ENCODE results near the gene ATP11A. TPM values are rescaled to one million over a fixed set of nuclear protein-coding genes. Genes with fewer than 3 reads are reported as not detected.
A peak's percentile ranks its signal among the peaks of the same experiment; 100 is the strongest.

The ATP11A gene
- total RNA-seq, 1 donor from 2014 or later: 11.5 TPM

DNA sequence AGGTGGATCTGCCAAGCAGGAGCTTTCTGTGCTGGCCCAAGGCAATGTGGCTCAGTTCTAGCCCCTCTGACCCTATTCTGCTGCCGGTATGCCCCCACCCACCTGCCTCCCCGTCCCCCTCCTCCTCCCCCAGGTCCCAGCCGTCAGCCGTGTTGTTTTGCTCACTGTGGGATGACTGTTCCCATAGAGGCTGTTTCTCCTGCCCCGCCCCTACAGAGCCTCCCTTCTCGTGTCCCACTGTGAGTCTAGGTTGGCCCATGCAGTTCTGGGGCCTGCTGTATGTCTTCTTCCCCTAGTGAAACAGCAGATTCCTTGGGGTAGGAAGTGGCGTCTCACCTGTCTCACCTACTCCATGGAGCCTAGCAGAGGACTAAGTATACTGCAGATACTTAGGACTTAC lies 48.8 kb downstream of the ATP11A start:
- H3K27ac ChIP-seq (ENCODE audit: low read depth, low read length): no peak overlapping the region
- no peaks in the 10 kb centered on the region for H3K9me3 ChIP-seq (ENCODE audit: control insufficient read depth in 3 of 3, low read length in 3 of 3)
- no peak overlapping the region for H3K4me3 ChIP-seq (ENCODE audit: low read length in 3 of 3)
- H3K27me3 ChIP-seq (ENCODE audit: control insufficient read depth in 3 of 3, insufficient read depth in 3 of 3, low read length in 3 of 3): no peaks in the 10 kb centered on the region
- H3K9ac ChIP-seq (ENCODE audit: low read depth in 1 of 3, low read length in 3 of 3): no peak overlapping the region
- H3K4me1 ChIP-seq (ENCODE audit: control insufficient read depth in 3 of 3, insufficient read depth in 3 of 3, low read length in 3 of 3): peaks cover 16 to 22% (median 17%) of the 10 kb centered on the region in 3 donors
- no peaks in the 10 kb centered on the region for H3K36me3 ChIP-seq (ENCODE audit: control insufficient read depth in 3 of 3, insufficient read depth in 3 of 3, low read length in 3 of 3)

DNA sequence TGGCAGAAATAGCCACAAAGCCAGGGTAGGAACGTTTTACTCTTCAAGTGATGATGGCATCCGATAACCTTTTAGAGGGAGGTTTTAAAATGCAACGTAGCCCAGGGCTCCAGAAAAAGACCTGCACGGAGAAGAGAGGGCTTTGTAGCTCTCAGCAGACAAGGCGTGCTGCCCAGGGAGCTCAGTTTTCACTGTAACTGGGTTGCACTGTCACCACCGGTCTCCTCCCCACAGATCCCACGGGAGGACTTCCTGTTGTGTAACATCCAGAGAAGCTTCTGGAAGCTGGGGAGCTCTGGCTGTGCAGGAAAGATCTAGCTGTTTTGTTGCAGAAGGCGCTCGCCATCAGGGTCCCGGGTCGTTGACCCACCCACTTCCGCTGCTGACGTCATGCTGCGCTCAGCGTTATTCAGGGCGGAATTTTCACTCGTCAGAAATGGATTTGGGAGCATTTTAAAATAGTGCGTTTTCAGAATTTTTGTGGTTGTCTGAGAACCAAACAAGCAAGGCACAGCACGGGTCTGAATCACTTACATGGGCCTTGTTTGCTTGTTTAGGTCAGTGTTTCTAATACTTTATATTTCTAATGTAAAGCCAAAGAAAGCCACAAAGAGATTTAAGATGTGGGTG lies 50.8 kb downstream of the ATP11A start:
- Histone ChIP-seq H3K9me3 (ENCODE audit: control insufficient read depth in 3 of 3, low read length in 3 of 3) (no peaks in the 10 kb centered on the region), H3K27me3 (ENCODE audit: control insufficient read depth in 3 of 3, insufficient read depth in 3 of 3, low read length in 3 of 3) (no peaks in the 10 kb centered on the region), H3K36me3 (ENCODE audit: control insufficient read depth in 3 of 3, insufficient read depth in 3 of 3, low read length in 3 of 3) (no peaks in the 10 kb centered on the region), H3K4me3 (ENCODE audit: low read length in 3 of 3) (peak overlapping the region; percentile 25 to 35 (median 25)), H3K4me1 (ENCODE audit: control insufficient read depth in 3 of 3, insufficient read depth in 3 of 3, low read length in 3 of 3) (peaks cover 19 to 31% (median 21%) of the 10 kb centered on the region in 3 donors), H3K9ac (ENCODE audit: low read depth in 1 of 3, low read length in 3 of 3) (peak overlapping the region; percentile 38 to 54 (median 45)), H3K27ac (ENCODE audit: low read depth, low read length) (peak overlapping the region; percentile 79)

DNA sequence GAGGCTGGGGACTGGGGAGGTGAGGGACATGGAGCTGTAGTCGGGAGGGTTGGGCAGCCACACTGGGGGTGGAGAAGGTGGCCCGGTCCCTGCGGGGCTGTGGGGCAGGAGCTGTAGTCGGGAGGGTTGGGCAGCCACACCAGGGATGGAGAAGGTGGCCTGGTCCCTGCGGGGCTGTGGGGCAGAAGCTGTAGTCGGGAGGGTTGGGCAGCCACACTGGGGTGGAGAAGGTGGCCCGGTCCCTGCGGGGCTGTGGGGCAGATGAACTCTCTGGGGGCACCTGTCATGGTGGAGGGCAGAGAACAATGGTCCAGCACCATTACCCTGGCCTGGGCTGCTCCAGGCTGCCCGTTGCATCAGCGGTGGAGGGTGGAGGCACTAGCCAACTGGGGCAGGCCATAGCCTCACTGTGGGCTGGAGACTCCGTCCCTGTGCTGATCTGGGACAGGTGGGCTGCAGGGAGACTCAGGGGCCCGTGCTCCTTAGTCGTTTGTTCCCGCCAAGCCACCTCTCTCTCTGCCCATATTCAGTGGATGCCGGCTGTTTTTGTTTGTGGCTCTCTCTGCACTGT lies 51.4 kb downstream of the ATP11A start:
- Histone ChIP-seq H3K4me3 (ENCODE audit: low read length in 3 of 3) (peak overlapping the region in 2 of 3 donors; percentile 22 to 25), H3K9ac (ENCODE audit: low read depth in 1 of 3, low read length in 3 of 3) (peak overlapping the region in 2 of 3 donors; percentile 38 to 54), H3K4me1 (ENCODE audit: control insufficient read depth in 3 of 3, insufficient read depth in 3 of 3, low read length in 3 of 3) (peaks cover 19 to 31% (median 21%) of the 10 kb centered on the region in 3 donors)

DNA sequence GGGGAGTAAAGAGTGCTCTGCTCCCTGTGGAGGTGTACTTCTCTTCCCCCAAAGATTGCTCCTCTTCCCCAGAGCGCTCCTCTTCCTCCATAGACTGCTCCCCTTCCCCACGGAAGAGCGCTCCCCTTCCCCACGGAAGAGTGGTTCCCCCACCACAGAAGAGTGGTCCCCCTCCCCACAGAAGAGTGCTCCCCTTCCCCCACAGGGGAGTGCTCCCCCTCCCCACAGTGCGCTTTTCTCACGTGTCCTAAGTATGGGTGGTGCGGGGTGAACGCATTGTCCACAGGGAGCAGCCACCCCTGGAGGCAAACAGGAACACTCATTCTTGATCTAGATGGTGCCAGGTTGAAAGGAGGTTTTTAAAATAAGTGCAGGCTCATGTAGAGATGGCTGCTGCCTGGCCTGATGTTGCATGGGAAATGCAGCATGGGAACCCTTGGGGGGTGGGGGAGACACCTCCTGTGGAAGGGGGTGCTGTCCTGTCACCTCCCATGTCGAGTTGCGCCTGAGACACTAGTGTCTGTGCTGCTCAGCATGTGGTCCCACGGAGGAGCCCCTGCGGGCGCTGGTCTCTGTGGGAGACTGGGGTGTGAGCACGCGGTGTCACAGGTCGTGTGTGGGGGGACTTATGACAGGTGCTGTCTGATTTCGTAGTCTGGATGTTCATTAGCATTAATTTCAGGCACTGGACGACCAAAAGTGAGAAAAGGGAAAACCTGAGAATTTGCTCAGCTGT lies 52.2 kb downstream of the ATP11A start:
- H3K27me3 ChIP-seq (ENCODE audit: control insufficient read depth in 3 of 3, insufficient read depth in 3 of 3, low read length in 3 of 3): no peaks in the 10 kb centered on the region
- H3K9me3 ChIP-seq (ENCODE audit: control insufficient read depth in 3 of 3, low read length in 3 of 3): no peaks in the 10 kb centered on the region
- peaks cover 19 to 31% (median 21%) of the 10 kb centered on the region in 3 donors for H3K4me1 ChIP-seq (ENCODE audit: control insufficient read depth in 3 of 3, insufficient read depth in 3 of 3, low read length in 3 of 3)
- H3K4me3 ChIP-seq (ENCODE audit: low read length in 3 of 3): no peak overlapping the region
- H3K9ac ChIP-seq (ENCODE audit: low read depth in 1 of 3, low read length in 3 of 3): no peak overlapping the region
- H3K36me3 ChIP-seq (ENCODE audit: control insufficient read depth in 3 of 3, insufficient read depth in 3 of 3, low read length in 3 of 3): no peaks in the 10 kb centered on the region
- peak overlapping the region; percentile 79 for H3K27ac ChIP-seq (ENCODE audit: low read depth, low read length)

More for the DNA sequence above, 51.4 kb downstream of the ATP11A start:
- H3K27me3 ChIP-seq (ENCODE audit: control insufficient read depth in 3 of 3, insufficient read depth in 3 of 3, low read length in 3 of 3): no peaks in the 10 kb centered on the region
- H3K27ac ChIP-seq (ENCODE audit: low read depth, low read length): peak overlapping the region; percentile 79
- no peaks in the 10 kb centered on the region for H3K36me3 ChIP-seq (ENCODE audit: control insufficient read depth in 3 of 3, insufficient read depth in 3 of 3, low read length in 3 of 3)
- no peaks in the 10 kb centered on the region for H3K9me3 ChIP-seq (ENCODE audit: control insufficient read depth in 3 of 3, low read length in 3 of 3)

DNA sequence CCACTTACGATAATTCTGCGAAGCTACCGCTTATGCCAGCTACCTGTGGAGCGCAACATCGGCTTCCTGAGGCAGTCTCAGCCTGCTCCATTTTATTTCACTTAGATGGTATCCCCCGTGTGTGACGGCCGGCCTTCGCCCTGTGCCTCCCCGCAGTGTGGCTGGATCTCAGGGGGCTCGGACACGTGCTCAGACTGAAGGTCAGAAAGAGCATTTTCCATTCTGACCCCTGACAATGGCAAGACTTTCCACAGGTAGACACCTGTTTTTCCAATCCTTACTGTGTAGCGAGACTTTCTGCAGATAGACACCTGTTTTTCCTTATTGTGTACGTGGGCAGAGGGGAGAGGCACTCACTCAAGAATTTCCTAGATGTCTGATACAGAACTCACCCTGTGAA lies 52.7 kb downstream of the ATP11A start:
- Histone ChIP-seq H3K27me3 (ENCODE audit: control insufficient read depth in 3 of 3, insufficient read depth in 3 of 3, low read length in 3 of 3) (no peaks in the 10 kb centered on the region), H3K9me3 (ENCODE audit: control insufficient read depth in 3 of 3, low read length in 3 of 3) (no peaks in the 10 kb centered on the region), H3K27ac (ENCODE audit: low read depth, low read length) (no peak overlapping the region), H3K9ac (ENCODE audit: low read depth in 1 of 3, low read length in 3 of 3) (no peak overlapping the region), H3K4me1 (ENCODE audit: control insufficient read depth in 3 of 3, insufficient read depth in 3 of 3, low read length in 3 of 3) (peaks cover 19 to 31% (median 21%) of the 10 kb centered on the region in 3 donors), H3K4me3 (ENCODE audit: low read length in 3 of 3) (no peak overlapping the region), H3K36me3 (ENCODE audit: control insufficient read depth in 3 of 3, insufficient read depth in 3 of 3, low read length in 3 of 3) (no peaks in the 10 kb centered on the region)

DNA sequence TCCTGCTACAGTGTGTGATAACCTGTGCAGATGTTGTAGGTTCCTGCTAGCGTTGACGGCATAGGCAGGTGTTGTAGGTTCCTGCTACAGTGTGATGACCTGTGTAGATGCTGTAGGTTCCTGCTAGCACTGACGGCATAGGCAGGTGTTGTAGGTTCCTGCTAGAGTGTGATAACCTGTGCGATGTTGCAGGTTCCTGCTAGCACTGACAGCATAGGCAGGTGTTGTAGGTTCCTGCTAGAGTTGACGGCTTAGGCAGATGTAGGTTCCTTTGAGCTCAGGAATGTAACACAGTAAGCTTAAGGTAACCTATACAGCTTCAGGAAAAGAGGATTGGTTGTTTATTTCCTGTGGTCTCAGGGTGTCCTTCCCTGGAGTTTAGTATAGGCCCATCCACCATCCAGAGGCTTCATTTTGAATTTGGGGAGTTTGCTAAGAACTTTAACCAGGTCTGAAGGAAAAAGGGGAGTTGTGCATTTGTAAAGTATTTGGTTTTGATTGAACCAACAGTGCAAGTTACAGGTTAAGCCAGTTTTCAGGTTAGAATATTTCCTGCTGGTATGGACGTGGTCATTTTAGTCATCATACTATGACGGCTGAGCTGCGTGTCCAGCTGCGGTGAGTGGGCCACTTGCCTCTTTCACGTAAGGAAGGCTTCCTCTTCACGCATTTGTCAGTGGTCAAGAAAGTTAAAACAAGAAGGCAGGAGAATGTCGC lies 53.8 kb downstream of the ATP11A start:
- H3K27ac ChIP-seq (ENCODE audit: low read depth, low read length): no peak overlapping the region
- no peak overlapping the region for H3K9ac ChIP-seq (ENCODE audit: low read depth in 1 of 3, low read length in 3 of 3)
- no peaks in the 10 kb centered on the region for H3K36me3 ChIP-seq (ENCODE audit: control insufficient read depth in 3 of 3, insufficient read depth in 3 of 3, low read length in 3 of 3)
- H3K4me1 ChIP-seq (ENCODE audit: control insufficient read depth in 3 of 3, insufficient read depth in 3 of 3, low read length in 3 of 3): peaks cover 19 to 31% (median 21%) of the 10 kb centered on the region in 3 donors
- no peak overlapping the region for H3K4me3 ChIP-seq (ENCODE audit: low read length in 3 of 3)
- no peaks in the 10 kb centered on the region for H3K9me3 ChIP-seq (ENCODE audit: control insufficient read depth in 3 of 3, low read length in 3 of 3)
- H3K27me3 ChIP-seq (ENCODE audit: control insufficient read depth in 3 of 3, insufficient read depth in 3 of 3, low read length in 3 of 3): no peaks in the 10 kb centered on the region

DNA sequence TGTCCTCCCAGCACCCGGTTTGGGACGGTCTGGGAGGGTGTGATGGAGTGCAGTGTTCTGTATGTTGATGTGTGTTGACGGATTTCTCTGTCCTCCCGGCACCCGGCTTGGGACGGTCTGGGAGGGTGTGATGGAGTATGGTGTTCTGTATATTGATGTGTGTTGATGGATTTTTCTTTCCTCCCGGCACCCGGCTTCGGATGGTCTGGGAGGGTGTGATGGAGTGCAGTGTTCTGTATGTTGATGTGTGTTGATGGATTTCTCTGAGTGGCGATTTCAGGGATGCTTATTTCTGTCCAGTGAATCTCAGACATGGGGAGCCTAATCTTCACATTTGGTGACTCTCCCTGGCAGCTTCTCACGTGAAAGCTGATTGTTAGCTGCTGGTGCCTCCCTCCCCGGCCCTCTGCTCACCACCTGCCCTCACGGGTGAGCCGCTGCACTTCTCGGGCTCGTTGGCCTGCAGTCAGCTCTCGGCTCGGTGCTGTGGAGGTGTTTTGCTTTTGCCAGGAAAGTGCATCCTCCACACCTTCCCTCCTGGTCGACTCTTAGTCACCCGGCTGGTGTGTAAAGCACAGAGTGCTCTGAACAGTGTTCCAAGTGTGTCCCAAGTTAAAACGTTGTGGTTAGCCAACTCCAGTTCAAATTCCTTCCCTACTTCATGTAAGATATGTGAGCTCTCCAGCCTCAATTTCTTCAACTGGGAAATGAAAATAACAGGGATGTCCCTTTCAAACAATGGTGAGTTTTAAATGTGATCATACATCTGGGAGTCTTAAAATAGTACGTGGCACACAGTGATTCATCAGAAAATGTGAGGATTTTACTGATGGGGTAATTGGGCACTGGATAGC lies 54.6 kb downstream of the ATP11A start:
- H3K27ac ChIP-seq (ENCODE audit: low read depth, low read length): no peak overlapping the region
- peaks cover 19 to 31% (median 21%) of the 10 kb centered on the region in 3 donors for H3K4me1 ChIP-seq (ENCODE audit: control insufficient read depth in 3 of 3, insufficient read depth in 3 of 3, low read length in 3 of 3)
- no peaks in the 10 kb centered on the region for H3K36me3 ChIP-seq (ENCODE audit: control insufficient read depth in 3 of 3, insufficient read depth in 3 of 3, low read length in 3 of 3)
- H3K9ac ChIP-seq (ENCODE audit: low read depth in 1 of 3, low read length in 3 of 3): no peak overlapping the region
- no peak overlapping the region for H3K4me3 ChIP-seq (ENCODE audit: low read length in 3 of 3)
- H3K9me3 ChIP-seq (ENCODE audit: control insufficient read depth in 3 of 3, low read length in 3 of 3): no peaks in the 10 kb centered on the region
- no peaks in the 10 kb centered on the region for H3K27me3 ChIP-seq (ENCODE audit: control insufficient read depth in 3 of 3, insufficient read depth in 3 of 3, low read length in 3 of 3)

DNA sequence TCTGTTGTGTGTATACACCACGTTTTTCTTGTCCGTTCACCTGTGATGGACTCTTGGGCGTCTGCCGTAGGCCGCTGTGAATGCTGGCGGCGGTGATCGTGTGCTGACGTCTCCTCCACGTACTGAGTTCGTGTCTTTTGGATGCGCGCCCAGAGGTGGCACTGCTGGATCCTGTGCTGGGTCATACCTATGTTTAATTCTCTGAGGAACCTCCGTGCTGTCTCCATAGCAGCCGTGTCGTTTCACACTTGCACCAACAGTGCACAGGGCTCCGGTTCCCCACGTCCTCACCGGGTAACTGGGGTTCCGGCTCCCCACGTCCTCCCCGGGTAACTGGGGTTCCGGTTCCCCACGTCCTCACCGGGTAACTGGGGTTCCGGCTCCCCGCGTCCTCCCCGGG lies 56.2 kb downstream of the ATP11A start:
- no peaks in the 10 kb centered on the region for H3K9me3 ChIP-seq (ENCODE audit: control insufficient read depth in 3 of 3, low read length in 3 of 3)
- H3K4me3 ChIP-seq (ENCODE audit: low read length in 3 of 3): no peak overlapping the region
- H3K36me3 ChIP-seq (ENCODE audit: control insufficient read depth in 3 of 3, insufficient read depth in 3 of 3, low read length in 3 of 3): no peaks in the 10 kb centered on the region
- H3K27ac ChIP-seq (ENCODE audit: low read depth, low read length): no peak overlapping the region
- H3K9ac ChIP-seq (ENCODE audit: low read depth in 1 of 3, low read length in 3 of 3): no peak overlapping the region
- peaks cover 10 to 22% (median 12%) of the 10 kb centered on the region in 3 donors for H3K4me1 ChIP-seq (ENCODE audit: control insufficient read depth in 3 of 3, insufficient read depth in 3 of 3, low read length in 3 of 3)
- no peaks in the 10 kb centered on the region for H3K27me3 ChIP-seq (ENCODE audit: control insufficient read depth in 3 of 3, insufficient read depth in 3 of 3, low read length in 3 of 3)

DNA sequence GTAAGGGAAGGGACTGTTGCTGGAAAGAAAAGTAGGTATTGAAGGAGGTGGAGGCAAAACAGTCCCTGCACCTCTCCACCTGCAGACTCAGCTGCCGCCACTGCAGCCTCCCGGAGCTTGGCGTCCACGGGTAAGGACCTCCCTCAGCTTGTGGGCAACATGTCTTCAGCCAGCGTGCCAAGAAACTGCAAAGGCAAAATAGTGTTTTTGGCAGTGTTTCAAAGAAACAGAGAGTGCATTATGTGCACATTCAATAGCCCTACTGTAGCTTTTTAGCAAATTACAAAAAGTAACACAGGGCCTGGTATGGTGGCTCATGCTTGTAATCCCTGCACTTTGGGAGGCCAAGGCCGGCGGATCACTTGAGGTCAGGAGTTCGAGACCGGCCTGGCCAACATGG lies 57.4 kb downstream of the ATP11A start:
- Histone ChIP-seq H3K27me3 (ENCODE audit: control insufficient read depth in 3 of 3, insufficient read depth in 3 of 3, low read length in 3 of 3) (no peaks in the 10 kb centered on the region), H3K4me3 (ENCODE audit: low read length in 3 of 3) (no peak overlapping the region), H3K27ac (ENCODE audit: low read depth, low read length) (no peak overlapping the region), H3K36me3 (ENCODE audit: control insufficient read depth in 3 of 3, insufficient read depth in 3 of 3, low read length in 3 of 3) (no peaks in the 10 kb centered on the region), H3K9me3 (ENCODE audit: control insufficient read depth in 3 of 3, low read length in 3 of 3) (no peaks in the 10 kb centered on the region), H3K4me1 (ENCODE audit: control insufficient read depth in 3 of 3, insufficient read depth in 3 of 3, low read length in 3 of 3) (peaks cover 4 to 16% (median 7%) of the 10 kb centered on the region in 3 donors), H3K9ac (ENCODE audit: low read depth in 1 of 3, low read length in 3 of 3) (no peak overlapping the region)

Data from skeletal muscle tissue (tissue), 4 donors.